Upper lobe of left lung (tissue), 6 donors: ENCODE measurements around the gene MAB21L4. TPM values are rescaled to one million over a fixed set of nuclear protein-coding genes. Genes with fewer than 3 reads are reported as not detected.
A peak's percentile ranks its signal among the peaks of the same experiment; 100 is the strongest.

Experiments used
- ATAC-seq, 2 donors: fragments of 200-7000 bp; cut with Tn5 transposase; one replicate each; pipeline ENCODE4 v1.9.1; 2022; ENCODE audit warnings: mild to moderate bottlenecking in 2 of 2, moderate library complexity in 2 of 2; ENCODE audit not compliant: low FRiP score in 2 of 2
- DNase-seq, 2 donors: peaks; one replicate each; pipeline ENCODE4 v3.0.0-alpha.2; 2019 to 2020
- H3K27ac ChIP-seq, 4 donors: fragments of 200-600 bp; sonication (generic); one replicate each; pipeline ENCODE4 v1.5.1; 2016 to 2019
- H3K27me3 ChIP-seq, 4 donors: fragments of 200-600 bp; sonication (generic); one replicate each; pipeline ENCODE4 v1.5.1; 2017 to 2019
- H3K36me3 ChIP-seq, 4 donors: fragments of 200-600 bp; sonication (generic); one replicate each; pipeline ENCODE4 v1.5.1; 2016 to 2019
- H3K4me1 ChIP-seq, 4 donors: fragments of 200-600 bp; sonication (generic); one replicate each; pipeline ENCODE4 v1.5.1; 2018 to 2019
- H3K4me3 ChIP-seq, 4 donors: fragments of 200-600 bp; sonication (generic); one replicate each; pipeline ENCODE4 v1.5.1; 2017 to 2019; ENCODE audit warnings: mild to moderate bottlenecking in 2 of 4, moderate library complexity in 1 of 4
- H3K9me3 ChIP-seq, 4 donors: fragments of 200-600 bp; sonication (generic); one replicate each; pipeline ENCODE4 v1.5.1; 2018 to 2019
- CTCF ChIP-seq, 6 experiments: fragments of 450-650 bp in 4 of 6; fragments of 200-600 bp in 2 of 6; sonication (generic) in 2 of 6; IDR thresholded peaks; one replicate each; pipeline ENCODE4 v1.5.1; 2016 to 2019; ENCODE audit warnings: antibody characterized with exemption in 6 of 6
- EP300 ChIP-seq, 4 donors: sonication (generic); formaldehyde crosslinking; IDR thresholded peaks; one replicate each; pipeline ENCODE4 v1.5.1; 2017; ENCODE audit warnings: antibody characterized with exemption in 4 of 4, control low read depth in 2 of 4
- POLR2A ChIP-seq, 4 donors: fragments of 450-650 bp; IDR thresholded peaks; one replicate each; pipeline ENCODE4 v1.5.1; 2016 to 2017; ENCODE audit warnings: antibody characterized with exemption in 4 of 4, mild to moderate bottlenecking in 2 of 4
- POLR2AphosphoS5 ChIP-seq, 2 donors: sonication (generic); formaldehyde crosslinking; IDR thresholded peaks; one replicate each; pipeline ENCODE4 v1.5.1; 2017; ENCODE audit warnings: antibody characterized with exemption in 2 of 2
- WGBS, 2 donors: methylation state at CpG; one replicate each; pipeline ENCODE4 v1.1.5; 2017 to 2018; 5-methylcytosine and 5-hydroxymethylcytosine counted together
- total RNA-seq, 6 donors: library from RNA; depleted of rRNA in 4 of 6; stranded (reverse); fragments of >200 nt in 4 of 6; gene quantifications; one replicate each; pipeline versions ENCODE4 v1.1.0 to v1.2.1, GENCODE V29; 2016 to 2021
- donor health status: DM: no; HTN: no; CAD: no; lungs with moderate emphysema.
- donor health status: DM: no; HTN: yes; CAD: no; lungs with severe emphysema.

The MAB21L4 gene
- total RNA-seq, 6 donors from 2014 or later, result 11.5 to 117 (median 29.0) TPM

DNA sequence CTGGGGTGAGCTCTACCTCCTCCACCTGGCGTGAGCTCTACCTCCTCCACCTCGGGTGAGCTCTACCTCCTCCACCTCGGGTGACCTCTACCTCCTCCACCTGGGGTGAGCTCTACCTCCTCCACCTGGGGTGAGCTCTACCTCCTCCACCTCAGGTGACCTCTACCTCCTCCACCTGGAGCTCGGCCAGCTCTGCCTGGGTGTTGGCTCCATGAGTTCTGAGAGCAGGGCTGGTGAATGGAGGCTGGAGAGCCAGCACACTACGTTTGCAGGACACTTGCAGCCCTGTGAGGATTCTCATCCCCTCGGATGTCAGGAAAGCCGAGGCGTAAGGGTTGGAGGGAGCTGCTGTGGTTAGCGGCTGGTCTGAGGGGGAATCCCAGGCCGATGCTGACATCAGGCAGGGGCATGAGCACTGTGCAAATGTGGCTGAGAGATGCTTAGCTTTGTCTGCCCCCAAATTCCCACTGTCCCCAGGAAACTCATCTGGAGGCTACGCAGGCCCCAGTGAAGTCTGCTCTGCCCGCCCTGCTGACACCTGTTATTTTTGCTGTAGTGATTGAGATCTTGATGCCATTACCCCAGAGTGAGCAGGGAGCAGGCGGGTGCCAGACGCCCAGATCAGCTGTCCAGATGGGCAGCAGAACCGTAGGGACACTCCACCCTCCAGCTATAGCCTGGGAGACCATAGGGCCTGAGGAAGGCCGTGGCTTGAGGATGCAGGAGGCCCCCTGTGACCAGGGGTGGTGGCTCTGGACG, 13.4 kb upstream of the MAB21L4 start:
- no peaks in the 10 kb centered on the region for H3K9me3 ChIP-seq
- H3K27me3 ChIP-seq, result no peaks in the 10 kb centered on the region
- peaks cover 11 to 18% (median 15%) of the 10 kb centered on the region in 4 donors for H3K4me1 ChIP-seq
- no peak overlapping the region for H3K27ac ChIP-seq
- TF ChIP-seq CTCF (IDR thresholded peaks at IDR 0.05) (no peak), POLR2AphosphoS5 (IDR thresholded peaks at IDR 0.05) (no peak), POLR2A (IDR thresholded peaks at IDR 0.05) (no peak), EP300 (IDR thresholded peaks at IDR 0.05) (no peak)
- ATAC-seq (no peak), DNase-seq (peak in 1 of 2 donors; percentile 36)
- no peak overlapping the region for H3K4me3 ChIP-seq
- WGBS, 2 donors, result 64 to 67% methylated on average over 3 to 17 of the region's 17 CpGs
- H3K36me3 ChIP-seq, result no peaks in the 10 kb centered on the region

GRCh38 chr2:240906911-240907590, 11.1 kb upstream of the MAB21L4 start:
- Histone ChIP-seq H3K27ac (no peak overlapping the region), H3K36me3 (no peaks in the 10 kb centered on the region), H3K4me1 (peaks cover 0 to 7% (median 0%) of the 10 kb centered on the region in 4 donors), H3K4me3 (no peak overlapping the region), H3K27me3 (no peaks in the 10 kb centered on the region), H3K9me3 (no peaks in the 10 kb centered on the region)
- TF ChIP-seq EP300 (IDR thresholded peaks at IDR 0.05), result no peak
- TF ChIP-seq POLR2A (IDR thresholded peaks at IDR 0.05), result no peak
- TF ChIP-seq POLR2AphosphoS5 (IDR thresholded peaks at IDR 0.05), result no peak
- no peak for TF ChIP-seq CTCF (IDR thresholded peaks at IDR 0.05)
- no peak for ATAC-seq
- WGBS, 2 donors, result 66 to 92% methylated on average over 10 to 22 of the region's 22 CpGs
- peak in 1 of 2 donors; percentile 58 for DNase-seq

GRCh38 chr2:240906141-240906910, 10.4 kb upstream of the MAB21L4 start, which contains the start of gene CROCC2:
Gene CROCC2 (plus strand): TSS chr2:240906336. CDS start chr2:240906514, 178 bp downstream.
- H3K27ac ChIP-seq, result no peak within 1 kb of the TSS
- no peak for TF ChIP-seq CTCF (IDR thresholded peaks at IDR 0.05)
- no peak for TF ChIP-seq POLR2AphosphoS5 (IDR thresholded peaks at IDR 0.05)
- TF ChIP-seq EP300 (IDR thresholded peaks at IDR 0.05), result no peak
- TF ChIP-seq POLR2A (IDR thresholded peaks at IDR 0.05), result no peak
- ATAC-seq (peak in 1 of 2 donors; percentile 7), DNase-seq (peak in 1 of 2 donors; percentile 69)
- H3K4me1 ChIP-seq, result peaks cover 0 to 7% (median 0%) of the 10 kb centered on the region in 4 donors
- no peak within 1 kb of the TSS for H3K4me3 ChIP-seq
- H3K27me3 ChIP-seq, result no peaks in the 10 kb centered on the region
- H3K9me3 ChIP-seq, result no peaks in the 10 kb centered on the region
- 55 to 67% methylated on average over 6 to 21 of the region's 23 CpGs for WGBS, 2 donors
- H3K36me3 ChIP-seq, result no peaks in the 10 kb centered on the region

GRCh38 chr2:240905176-240905781, 9.3 kb upstream of the MAB21L4 start:
- Histone ChIP-seq H3K9me3 (no peaks in the 10 kb centered on the region), H3K27me3 (no peaks in the 10 kb centered on the region), H3K4me1 (peaks cover 0 to 7% (median 0%) of the 10 kb centered on the region in 4 donors), H3K36me3 (no peaks in the 10 kb centered on the region), H3K27ac (no peak overlapping the region), H3K4me3 (no peak overlapping the region)
- peak; percentile 13 to 63 for ATAC-seq
- 85% methylated on average over 13 of the region's 13 CpGs; no CpG with 5 or more reads in 1 of the 2 donors for WGBS, 2 donors
- peak in 1 of 2 donors; percentile 75 for DNase-seq
- no peak for TF ChIP-seq POLR2AphosphoS5 (IDR thresholded peaks at IDR 0.05)
- no peak for TF ChIP-seq EP300 (IDR thresholded peaks at IDR 0.05)
- no peak for TF ChIP-seq POLR2A (IDR thresholded peaks at IDR 0.05)
- TF ChIP-seq CTCF (IDR thresholded peaks at IDR 0.05), result no peak
